Tibial artery (tissue), 4 donors: Measurements from ENCODE around the gene DECR2.

Experiments
- DNase-seq, 2 donors: peaks; one replicate each; pipeline ENCODE4 v3.0.0-alpha.2; 2019
- H3K27ac ChIP-seq, 2 donors: fragments of 200-600 bp; sonication (generic) in 1 of 2; 1 replicate in 1 of 2; 2 replicates in 1 of 2; pipeline ENCODE4 v1.5.1; 2018 to 2019; ENCODE audit warnings: mild to moderate bottlenecking in 1 of 2
- H3K27me3 ChIP-seq, 2 donors: fragments of 200-600 bp; sonication (generic) in 1 of 2; one replicate each; pipeline versions ENCODE4 v1.5.1 to v1.6.0; 2016 to 2019
- H3K36me3 ChIP-seq, 3 donors: fragments of 200-600 bp; sonication (generic) in 2 of 3; one replicate each; pipeline ENCODE4 v1.5.1; 2016 to 2019; ENCODE audit warnings: mild to moderate bottlenecking in 2 of 3
- H3K4me1 ChIP-seq, 4 donors: fragments of 200-600 bp; sonication (generic) in 2 of 4; 1 replicate in 3 of 4; 2 replicates in 1 of 4; pipeline ENCODE4 v1.5.1; 2016 to 2019
- H3K4me3 ChIP-seq, 2 donors: fragments of 200-600 bp; sonication (generic) in 1 of 2; 1 replicate in 1 of 2; 2 replicates in 1 of 2; pipeline ENCODE4 v1.5.1; 2018 to 2019; ENCODE audit warnings: mild to moderate bottlenecking in 2 of 2
- H3K9me3 ChIP-seq, 3 donors: fragments of 200-600 bp; sonication (generic) in 1 of 3; one replicate each; pipeline ENCODE4 v1.5.1; 2016 to 2019
- CTCF ChIP-seq, 2 experiments: fragments of 200-600 bp in 1 of 2; fragments of 450-650 bp in 1 of 2; IDR thresholded peaks; one replicate each; pipeline ENCODE4 v1.5.1; 2017 to 2019; ENCODE audit warnings: antibody characterized with exemption in 2 of 2, mild to moderate bottlenecking in 1 of 2, moderate library complexity in 1 of 2
- intact Hi-C: fragments of 100-400 bp; cut with DNase I; formaldehyde crosslinking; loops from one replicate; pipeline ENCODE4 v1.15.0; 2023; ENCODE audit warnings: low total_unique reads

Gene DECR2

DNA sequence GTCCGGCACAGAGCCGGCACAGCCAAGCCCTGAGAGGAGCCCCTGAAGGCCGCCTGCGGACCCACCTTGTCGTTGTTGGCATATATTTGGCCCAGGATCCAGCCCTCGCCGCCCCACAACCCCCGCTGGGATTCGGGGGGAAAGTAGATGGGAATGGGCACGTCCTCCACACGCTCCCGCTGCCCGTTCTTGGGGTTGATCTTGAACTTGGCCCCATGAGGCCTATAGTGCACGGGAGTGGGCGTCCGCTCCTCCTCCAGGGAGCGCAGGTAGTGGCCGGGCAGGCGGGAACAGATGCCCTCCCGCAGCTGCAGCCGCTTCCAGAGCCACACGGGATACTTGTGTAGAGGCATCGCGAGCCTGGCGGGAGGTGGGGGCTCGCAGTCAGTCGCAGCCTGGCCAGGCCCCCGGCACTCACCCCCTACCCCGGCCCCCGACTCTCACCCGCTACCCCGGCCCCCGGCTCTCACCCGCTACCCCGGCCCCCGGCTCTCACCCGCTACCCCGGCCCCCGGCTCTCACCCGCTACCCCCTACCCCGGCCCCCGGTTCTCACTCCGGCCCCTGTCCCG, 31.7 kb upstream of the DECR2 start:
- Histone ChIP-seq H3K9me3 (no peaks in the 10 kb centered on the region), H3K27ac (peak overlapping the region; percentile 76 to 79), H3K36me3 (peaks cover 25 to 74% (median 55%) of the 10 kb centered on the region in 3 donors), H3K4me3 (peak overlapping the region; percentile 62 to 65), H3K4me1 (peaks cover 6 to 19% (median 16%) of the 10 kb centered on the region in 4 donors), H3K27me3 (peaks cover 0 to under 1% of the 10 kb centered on the region in 2 donors)
- intact Hi-C loops, result no loop called here
- TF ChIP-seq CTCF (IDR thresholded peaks at IDR 0.05), result no peak
- DNase-seq, result no peak

DNA sequence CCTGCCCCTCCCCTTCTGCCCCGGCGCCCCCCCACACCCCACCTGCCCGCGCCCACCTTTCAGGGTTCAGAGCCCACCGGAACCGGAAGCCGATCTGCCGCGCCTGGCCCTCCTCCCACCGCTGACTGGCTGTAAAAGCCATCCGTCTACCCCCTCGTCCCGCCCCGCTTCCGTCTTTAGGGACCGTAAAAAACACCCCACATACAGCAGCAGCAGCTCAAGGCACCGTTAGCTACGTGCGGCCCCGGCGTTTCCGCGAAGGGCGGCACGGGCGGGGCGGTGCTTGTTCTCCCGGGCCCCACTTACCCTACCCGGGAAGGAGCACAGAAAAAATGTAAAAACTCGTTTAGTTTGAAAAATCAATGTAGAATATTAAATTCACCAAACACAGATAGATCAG, 31.2 kb upstream of the DECR2 start, which contains the start of gene MRPL28:
Gene MRPL28, minus strand, starts transcription at position 96 of the 400 bp plus-strand sequence. CDS start 320 bp downstream, outside the sequence.
- H3K9me3 ChIP-seq, result no peaks in the 10 kb centered on the region
- peaks cover 25 to 79% (median 59%) of the 10 kb centered on the region in 3 donors for H3K36me3 ChIP-seq
- no peak for TF ChIP-seq CTCF (IDR thresholded peaks at IDR 0.05)
- peaks cover 6 to 19% (median 16%) of the 10 kb centered on the region in 4 donors for H3K4me1 ChIP-seq
- H3K4me3 ChIP-seq, result peak within 1 kb of the TSS; percentile 62 to 65
- intact Hi-C loops, result no loop called here
- H3K27me3 ChIP-seq, result no peaks in the 10 kb centered on the region
- H3K27ac ChIP-seq, result peak within 1 kb of the TSS; percentile 76 to 79
- DNase-seq, result peak; percentile 95 to 97

DNA sequence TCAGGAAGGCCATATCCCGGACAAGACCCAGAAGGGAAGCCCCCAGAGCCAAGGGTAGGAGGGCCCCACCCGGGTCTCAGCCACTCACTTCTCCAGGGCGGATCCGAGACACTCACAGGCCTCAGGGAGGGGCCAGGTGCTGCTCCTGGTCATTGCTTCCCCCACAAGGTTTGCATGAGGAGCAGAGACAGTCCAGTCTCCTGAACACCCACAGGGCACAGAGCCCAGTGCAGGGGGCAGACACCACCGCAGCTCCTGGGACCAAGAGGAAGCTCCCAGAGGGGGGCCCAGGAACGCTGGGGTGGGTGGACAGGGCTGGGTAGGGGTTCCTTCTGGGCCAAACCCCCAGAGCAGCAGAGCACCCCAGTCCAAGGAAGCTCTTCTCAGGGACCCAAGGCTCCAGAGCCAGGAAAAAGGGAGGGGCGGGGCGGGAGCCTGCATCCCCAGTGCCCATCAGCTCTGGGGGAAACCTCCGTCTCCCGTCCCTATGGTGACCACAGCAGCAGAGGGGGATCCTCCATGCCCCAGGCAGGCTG, 30.6 kb upstream of the DECR2 start:
- Histone ChIP-seq H3K36me3 (peaks cover 28 to 84% (median 63%) of the 10 kb centered on the region in 3 donors), H3K27ac (peak overlapping the region; percentile 76 to 79), H3K27me3 (no peaks in the 10 kb centered on the region), H3K4me1 (peaks cover 6 to 19% (median 16%) of the 10 kb centered on the region in 4 donors), H3K9me3 (no peaks in the 10 kb centered on the region), H3K4me3 (peak overlapping the region; percentile 62 to 65)
- no peak for TF ChIP-seq CTCF (IDR thresholded peaks at IDR 0.05)
- intact Hi-C loops, result no loop called here
- DNase-seq, result no peak

GRCh38 chr16:371515-372301, 30.0 kb upstream of the DECR2 start:
- Histone ChIP-seq H3K4me1 (peaks cover 6 to 19% (median 16%) of the 10 kb centered on the region in 4 donors), H3K36me3 (peaks cover 31 to 84% (median 66%) of the 10 kb centered on the region in 3 donors), H3K4me3 (no peak overlapping the region), H3K9me3 (no peaks in the 10 kb centered on the region), H3K27me3 (no peaks in the 10 kb centered on the region), H3K27ac (peak overlapping the region; percentile 76 to 79)
- TF ChIP-seq CTCF (IDR thresholded peaks at IDR 0.05), result no peak
- intact Hi-C loops, result no loop called here
- DNase-seq, result peak in 1 of 2 donors; percentile 68

DNA sequence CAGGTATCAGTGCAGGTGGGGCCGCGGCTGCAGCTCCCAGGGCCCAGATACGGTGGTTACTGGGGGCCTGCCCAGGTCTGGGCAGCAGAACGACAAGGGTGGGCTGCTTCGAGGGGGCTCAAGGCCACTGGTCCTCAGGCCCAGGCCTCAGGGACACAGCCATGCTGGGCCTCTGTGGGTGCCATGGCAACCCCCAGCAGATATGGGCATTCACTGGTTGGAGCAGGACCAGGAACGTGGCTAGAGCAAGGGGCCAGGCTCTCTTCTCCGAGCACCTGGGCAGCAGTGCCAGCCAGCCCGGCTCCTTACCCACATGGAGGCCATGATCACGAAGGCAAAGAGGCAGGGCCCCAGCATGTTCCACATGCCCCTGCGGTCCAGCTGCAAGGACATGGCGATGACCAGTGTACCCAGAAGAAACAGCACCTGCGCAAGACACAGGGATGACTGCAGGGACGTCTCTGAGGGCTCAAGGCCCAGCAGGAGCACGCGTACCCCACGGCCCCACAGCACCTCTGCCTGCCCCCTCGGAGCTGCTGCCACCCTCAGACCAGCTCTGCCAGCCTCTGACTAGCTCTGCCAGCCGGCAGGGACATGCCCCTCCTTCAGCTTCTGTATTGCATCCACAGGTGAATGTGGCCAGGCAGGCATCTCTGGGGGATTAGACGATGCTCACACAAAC, 29.2 kb upstream of the DECR2 start:
- Histone ChIP-seq H3K9me3 (no peaks in the 10 kb centered on the region), H3K4me3 (no peak overlapping the region), H3K27ac (no peak overlapping the region), H3K36me3 (peaks cover 30 to 84% (median 66%) of the 10 kb centered on the region in 3 donors), H3K4me1 (peaks cover 6 to 19% (median 16%) of the 10 kb centered on the region in 4 donors), H3K27me3 (no peaks in the 10 kb centered on the region)
- no peak for DNase-seq
- TF ChIP-seq CTCF (IDR thresholded peaks at IDR 0.05), result no peak
- intact Hi-C loops, result no loop called here
